ENCODE measurements around the gene ASTL.

GRCh38 chr2:96138179-96139145, at the start of gene ASTL:
- TF ChIP-seq CTCF (IDR thresholded peaks at IDR 0.05) (peak in 3 of 7 experiments; percentile 13 to 51 (median 47)), POLR2A (IDR thresholded peaks at IDR 0.05) (no peak), POLR2AphosphoS5 (IDR thresholded peaks at IDR 0.05) (no peak), EP300 (IDR thresholded peaks at IDR 0.05) (no peak)
